ENCODE measurements around the gene MIA2.
"Not testable (repeated sequence)": the region's sequence is repeated elsewhere in the genome, so short reads cannot be mapped to it uniquely, and the experiment has no call there.

The MIA2 gene

GRCh38 chr14:39211109-39211741 is 22.5 kb upstream of the MIA2 start:
- TF ChIP-seq, protein P1, sequence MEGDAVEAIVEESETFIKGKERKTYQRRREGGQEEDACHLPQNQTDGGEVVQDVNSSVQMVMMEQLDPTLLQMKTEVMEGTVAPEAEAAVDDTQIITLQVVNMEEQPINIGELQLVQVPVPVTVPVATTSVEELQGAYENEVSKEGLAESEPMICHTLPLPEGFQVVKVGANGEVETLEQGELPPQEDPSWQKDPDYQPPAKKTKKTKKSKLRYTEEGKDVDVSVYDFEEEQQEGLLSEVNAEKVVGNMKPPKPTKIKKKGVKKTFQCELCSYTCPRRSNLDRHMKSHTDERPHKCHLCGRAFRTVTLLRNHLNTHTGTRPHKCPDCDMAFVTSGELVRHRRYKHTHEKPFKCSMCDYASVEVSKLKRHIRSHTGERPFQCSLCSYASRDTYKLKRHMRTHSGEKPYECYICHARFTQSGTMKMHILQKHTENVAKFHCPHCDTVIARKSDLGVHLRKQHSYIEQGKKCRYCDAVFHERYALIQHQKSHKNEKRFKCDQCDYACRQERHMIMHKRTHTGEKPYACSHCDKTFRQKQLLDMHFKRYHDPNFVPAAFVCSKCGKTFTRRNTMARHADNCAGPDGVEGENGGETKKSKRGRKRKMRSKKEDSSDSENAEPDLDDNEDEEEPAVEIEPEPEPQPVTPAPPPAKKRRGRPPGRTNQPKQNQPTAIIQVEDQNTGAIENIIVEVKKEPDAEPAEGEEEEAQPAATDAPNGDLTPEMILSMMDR (conservative IDR thresholded peaks at IDR 0.05; ENCODE audit: low read length), result no peak
- DNase-seq (ENCODE audit: low read depth), result no peak
- no peak overlapping the region for H3K4me3 ChIP-seq (ENCODE audit: low read length)

GRCh38 chr14:39212034-39212433 is 21.7 kb upstream of the MIA2 start:
- TF ChIP-seq, protein P1 (conservative IDR thresholded peaks at IDR 0.05; ENCODE audit: low read length), result no peak
- no peak for DNase-seq (ENCODE audit: low read depth)
- no peak overlapping the region for H3K4me3 ChIP-seq (ENCODE audit: low read length)

- no peak for DNase-seq (ENCODE audit: low read depth)
- no peak overlapping the region for H3K4me3 ChIP-seq (ENCODE audit: low read length)
- TF ChIP-seq, protein P1 (conservative IDR thresholded peaks at IDR 0.05; ENCODE audit: low read length), result no peak
Observed at GRCh38 chr14:39212693-39213092, 21.0 kb upstream of the MIA2 start.

DNA sequence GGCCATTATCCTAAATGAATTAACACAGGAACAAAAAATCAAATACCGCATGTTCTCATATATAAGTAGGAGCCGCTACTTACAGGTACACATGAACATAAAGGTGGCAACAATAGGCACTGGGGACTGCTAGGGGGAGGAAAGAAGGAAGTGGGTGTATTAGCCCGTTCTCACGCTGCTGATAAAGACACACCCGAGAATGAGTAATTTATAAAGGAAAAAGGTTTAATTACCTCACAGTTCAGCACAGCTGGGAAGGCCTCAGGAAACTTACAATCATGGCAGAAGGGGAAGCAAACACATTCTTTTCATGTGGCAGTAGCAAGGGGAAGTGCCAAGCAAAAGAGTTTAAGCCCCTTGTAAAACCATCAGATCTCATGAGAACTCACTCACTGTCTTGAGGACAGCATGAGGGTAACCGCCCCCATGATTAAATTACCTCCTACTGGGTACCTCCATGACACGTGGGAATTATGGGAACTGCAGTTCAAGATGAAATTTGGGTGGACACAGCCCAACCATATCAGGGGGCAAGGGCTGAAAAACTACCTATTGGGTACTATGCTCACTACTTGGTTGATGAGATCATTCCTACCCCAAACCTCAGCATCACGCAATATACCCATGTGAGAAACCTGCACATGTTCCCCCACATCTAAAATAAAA is 16.4 kb upstream of the MIA2 start:
- no peak overlapping the region for H3K4me3 ChIP-seq (ENCODE audit: low read length)
- TF ChIP-seq, protein P1 (conservative IDR thresholded peaks at IDR 0.05; ENCODE audit: low read length), result no peak
- no peak for DNase-seq (ENCODE audit: low read depth)

GRCh38 chr14:39218171-39218769 is 15.4 kb upstream of the MIA2 start:
- peak; percentile 5 for DNase-seq (ENCODE audit: low read depth)
- no peak overlapping the region for H3K4me3 ChIP-seq (ENCODE audit: low read length)
- TF ChIP-seq, protein P1 (conservative IDR thresholded peaks at IDR 0.05; ENCODE audit: low read length), result no peak

DNA sequence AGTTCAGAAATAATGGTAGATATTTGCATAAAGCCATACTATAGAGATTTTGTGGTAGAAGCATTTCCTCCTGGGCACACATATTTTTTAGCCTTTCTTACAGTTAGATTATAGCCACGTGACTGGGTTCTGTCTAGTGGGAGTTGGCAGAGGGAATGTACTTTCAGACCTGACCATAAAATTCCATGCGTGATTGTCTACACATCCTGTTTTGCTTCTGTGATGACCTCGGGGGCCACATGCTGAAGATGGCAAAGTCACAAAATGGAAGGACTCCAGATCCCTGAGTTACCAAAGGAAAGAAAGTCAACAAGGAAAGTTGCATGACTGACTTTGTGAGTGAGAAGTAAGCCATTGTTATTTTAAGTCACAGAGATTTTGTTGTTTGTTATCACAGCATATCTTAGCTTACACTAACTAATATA is 14.6 kb upstream of the MIA2 start:
- DNase-seq (ENCODE audit: low read depth), result peak; percentile 60
- TF ChIP-seq, protein P1 (conservative IDR thresholded peaks at IDR 0.05; ENCODE audit: low read length), result no peak
- no peak overlapping the region for H3K4me3 ChIP-seq (ENCODE audit: low read length)

- not testable (repeated sequence) for DNase-seq (ENCODE audit: low read depth); H3K4me3 ChIP-seq (ENCODE audit: low read length)
Observed at GRCh38 chr14:39220473-39220872, 13.2 kb upstream of the MIA2 start.

Measured in AG10803 (cell line).